Tibial artery (tissue), 4 donors: Measurements from ENCODE around the gene BRSK2.

Experiments
- DNase-seq, 2 donors: peaks; one replicate each; pipeline ENCODE4 v3.0.0-alpha.2; 2019
- H3K27ac ChIP-seq, 2 donors: fragments of 200-600 bp; sonication (generic) in 1 of 2; 1 replicate in 1 of 2; 2 replicates in 1 of 2; pipeline ENCODE4 v1.5.1; 2018 to 2019; ENCODE audit warnings: mild to moderate bottlenecking in 1 of 2
- H3K27me3 ChIP-seq, 2 donors: fragments of 200-600 bp; sonication (generic) in 1 of 2; one replicate each; pipeline versions ENCODE4 v1.5.1 to v1.6.0; 2016 to 2019
- H3K36me3 ChIP-seq, 3 donors: fragments of 200-600 bp; sonication (generic) in 2 of 3; one replicate each; pipeline ENCODE4 v1.5.1; 2016 to 2019; ENCODE audit warnings: mild to moderate bottlenecking in 2 of 3
- H3K4me1 ChIP-seq, 4 donors: fragments of 200-600 bp; sonication (generic) in 2 of 4; 1 replicate in 3 of 4; 2 replicates in 1 of 4; pipeline ENCODE4 v1.5.1; 2016 to 2019
- H3K4me3 ChIP-seq, 2 donors: fragments of 200-600 bp; sonication (generic) in 1 of 2; 1 replicate in 1 of 2; 2 replicates in 1 of 2; pipeline ENCODE4 v1.5.1; 2018 to 2019; ENCODE audit warnings: mild to moderate bottlenecking in 2 of 2
- H3K9me3 ChIP-seq, 3 donors: fragments of 200-600 bp; sonication (generic) in 1 of 3; one replicate each; pipeline ENCODE4 v1.5.1; 2016 to 2019
- CTCF ChIP-seq, 2 experiments: fragments of 200-600 bp in 1 of 2; fragments of 450-650 bp in 1 of 2; IDR thresholded peaks; one replicate each; pipeline ENCODE4 v1.5.1; 2017 to 2019; ENCODE audit warnings: antibody characterized with exemption in 2 of 2, mild to moderate bottlenecking in 1 of 2, moderate library complexity in 1 of 2
- intact Hi-C: fragments of 100-400 bp; cut with DNase I; formaldehyde crosslinking; loops from one replicate; pipeline ENCODE4 v1.15.0; 2023; ENCODE audit warnings: low total_unique reads

BRSK2 gene

GRCh38 chr11:1390569-1391164 lies 933 bp downstream of the BRSK2 start:
- no peaks in the 10 kb centered on the region for H3K9me3 ChIP-seq
- no peaks in the 10 kb centered on the region for H3K36me3 ChIP-seq
- TF ChIP-seq CTCF (IDR thresholded peaks at IDR 0.05): no peak
- H3K4me3 ChIP-seq: no peak overlapping the region
- peaks cover 0 to 48% of the 10 kb centered on the region in 2 donors for H3K27me3 ChIP-seq
- no peak overlapping the region for H3K27ac ChIP-seq
- H3K4me1 ChIP-seq: peaks cover 0 to 19% (median 17%) of the 10 kb centered on the region in 4 donors
- DNase-seq: no peak
- intact Hi-C loops: loop anchor here (5.0 kb wide), 1 partner anchor 53 kb away; no protein-coding TSS in a partner anchor

DNA sequence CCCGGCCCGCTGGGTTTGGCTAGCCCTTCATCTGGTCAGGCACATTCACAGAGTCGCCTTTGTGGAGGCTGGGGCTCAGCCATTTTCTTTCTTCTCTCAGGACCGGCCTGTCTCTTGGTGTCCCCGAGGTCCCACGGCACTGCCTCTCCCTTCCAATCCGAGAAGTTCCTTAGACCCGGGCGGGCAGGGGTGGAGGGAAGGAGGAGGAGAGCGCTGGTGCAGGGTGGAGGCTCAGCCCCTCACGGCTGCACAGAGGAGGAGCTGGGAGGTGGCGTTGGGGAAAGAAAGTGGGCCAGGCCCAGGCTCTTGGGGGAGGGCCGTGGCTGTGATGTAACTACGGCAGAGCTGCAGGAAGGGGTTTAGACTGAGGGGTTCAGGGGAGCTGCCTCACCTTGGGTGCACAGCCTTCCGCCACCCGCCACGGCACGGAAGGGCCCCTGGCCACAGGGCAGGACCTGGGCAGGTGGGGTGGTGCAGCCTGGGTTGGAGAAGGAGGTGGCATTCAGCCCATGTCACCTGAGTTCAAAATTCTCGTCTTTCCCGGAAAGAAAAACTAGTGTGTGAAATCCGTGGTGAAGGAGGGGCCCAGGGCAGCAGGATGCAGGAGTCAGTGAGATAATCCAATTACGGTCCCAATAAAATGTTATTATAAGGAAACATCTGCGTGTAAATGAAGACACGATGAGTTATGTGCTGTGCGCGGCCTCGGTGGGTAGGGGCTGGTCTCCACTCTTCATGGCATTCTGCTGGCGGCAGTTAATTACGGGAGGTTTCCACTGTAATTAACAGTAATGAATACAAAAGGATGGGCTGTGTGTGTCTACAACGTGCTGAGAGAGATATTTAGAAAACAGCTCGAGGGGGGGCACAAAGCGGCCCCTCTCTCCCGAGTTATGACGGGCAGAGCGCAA lies 1.7 kb downstream of the BRSK2 start:
- no peak overlapping the region for H3K4me3 ChIP-seq
- H3K27me3 ChIP-seq: peaks cover 0 to 56% of the 10 kb centered on the region in 2 donors
- intact Hi-C loops: loop anchor here (5.0 kb wide), 1 partner anchor 54 kb away; no protein-coding TSS in a partner anchor
- no peaks in the 10 kb centered on the region for H3K36me3 ChIP-seq
- H3K4me1 ChIP-seq: peaks cover 0 to 19% (median 17%) of the 10 kb centered on the region in 4 donors
- H3K27ac ChIP-seq: no peak overlapping the region
- no peaks in the 10 kb centered on the region for H3K9me3 ChIP-seq
- no peak for TF ChIP-seq CTCF (IDR thresholded peaks at IDR 0.05)
- DNase-seq: no peak

DNA sequence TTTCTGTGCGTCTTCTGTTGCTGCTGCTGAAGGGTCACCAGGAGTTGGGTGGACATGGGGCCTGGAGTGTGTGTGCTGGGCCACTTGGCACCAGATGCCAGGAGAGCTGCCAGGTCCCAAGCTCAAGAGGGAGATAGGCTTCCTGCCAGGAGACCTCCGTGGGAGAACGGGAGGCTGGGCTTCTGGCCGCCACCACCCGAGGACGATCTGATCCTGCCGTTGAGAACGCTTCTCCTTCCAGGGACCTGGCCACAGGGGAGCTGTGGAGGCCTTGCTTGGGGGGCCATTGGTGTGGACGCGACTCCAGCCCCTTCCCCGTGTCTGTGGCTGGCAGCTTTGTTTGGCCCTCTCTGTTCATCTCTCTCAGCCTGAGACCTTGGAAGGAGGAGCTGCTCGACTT lies 2.4 kb downstream of the BRSK2 start:
- peaks cover 0 to 62% of the 10 kb centered on the region in 2 donors for H3K27me3 ChIP-seq
- H3K4me3 ChIP-seq: no peak overlapping the region
- H3K27ac ChIP-seq: no peak overlapping the region
- intact Hi-C loops: loop anchor here (5.0 kb wide), 1 partner anchor 55 kb away; no protein-coding TSS in a partner anchor
- DNase-seq: no peak
- H3K36me3 ChIP-seq: no peaks in the 10 kb centered on the region
- H3K9me3 ChIP-seq: no peaks in the 10 kb centered on the region
- peaks cover 0 to 19% (median 17%) of the 10 kb centered on the region in 4 donors for H3K4me1 ChIP-seq
- no peak for TF ChIP-seq CTCF (IDR thresholded peaks at IDR 0.05)

- Histone ChIP-seq H3K9me3 (no peaks in the 10 kb centered on the region), H3K36me3 (no peaks in the 10 kb centered on the region), H3K4me3 (no peak overlapping the region), H3K27ac (no peak overlapping the region), H3K4me1 (peaks cover 0 to 19% (median 17%) of the 10 kb centered on the region in 4 donors), H3K27me3 (peaks cover 0 to 67% of the 10 kb centered on the region in 2 donors)
- intact Hi-C loops: loop anchor here (5.0 kb wide), 1 partner anchor 55 kb away; no protein-coding TSS in a partner anchor
- no peak for DNase-seq
- no peak for TF ChIP-seq CTCF (IDR thresholded peaks at IDR 0.05)
Measured at GRCh38 chr11:1392561-1392960, 2.8 kb downstream of the BRSK2 start.

DNA sequence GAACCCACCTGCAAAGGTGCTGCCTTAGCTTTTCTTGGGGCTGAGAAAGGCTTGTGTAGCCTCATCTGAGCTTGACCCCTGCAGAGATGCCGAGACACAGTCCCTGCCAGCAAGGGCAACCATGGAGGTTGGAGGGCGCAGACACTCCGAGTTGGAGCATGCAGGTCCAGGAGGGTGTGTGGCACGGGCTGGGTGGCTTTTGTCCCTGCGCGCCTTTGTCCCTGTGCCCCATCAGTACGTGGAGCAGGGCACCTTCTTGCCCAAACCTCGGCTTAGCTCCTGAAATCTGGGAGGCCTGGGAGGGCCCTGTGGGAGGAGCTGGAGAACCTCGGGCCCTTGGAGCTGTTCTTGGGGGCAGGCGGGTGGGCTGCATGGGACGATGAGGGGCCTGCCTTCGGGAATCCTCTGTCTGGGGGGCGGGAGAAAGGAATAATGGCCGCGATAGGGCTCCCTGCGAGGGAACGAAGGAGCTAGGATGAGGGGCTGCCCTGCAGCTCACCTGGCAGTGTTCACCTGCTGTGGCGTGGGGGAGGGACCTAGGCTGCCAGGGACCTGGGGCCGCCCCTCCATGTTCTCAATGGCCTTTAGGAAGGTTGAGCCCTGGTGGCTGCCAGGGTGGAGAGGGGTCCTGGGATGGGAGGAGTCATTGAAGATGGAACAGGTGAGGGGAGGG lies 3.4 kb downstream of the BRSK2 start:
- no peaks in the 10 kb centered on the region for H3K36me3 ChIP-seq
- DNase-seq: no peak
- H3K9me3 ChIP-seq: no peaks in the 10 kb centered on the region
- H3K27me3 ChIP-seq: peaks cover 0 to 73% of the 10 kb centered on the region in 2 donors
- H3K27ac ChIP-seq: no peak overlapping the region
- peaks cover 0 to 19% (median 17%) of the 10 kb centered on the region in 4 donors for H3K4me1 ChIP-seq
- intact Hi-C loops: loop anchor here (5.0 kb wide), 1 partner anchor 56 kb away; no protein-coding TSS in a partner anchor
- TF ChIP-seq CTCF (IDR thresholded peaks at IDR 0.05): no peak
- H3K4me3 ChIP-seq: no peak overlapping the region
